Calu3 (cell line): ENCODE data around the gene CRACR2B. TPM values are rescaled to one million over a fixed set of nuclear protein-coding genes. Genes with fewer than 3 reads are reported as not detected.

Experiments
- BruUV-seq: library from RNA; stranded (reverse); fragments of 400-500 nt; replicated peaks from 2 replicates; lab custom pipeline; 2021; lab: Mats Ljungman, UMichigan
- CTCF ChIA-PET: fragments of 300-600 bp; sonication (Branson Sonifier 250); formaldehyde crosslinking; loops from one replicate; lab custom pipeline; 2022; ENCODE audit warnings: antibody characterized with exemption; lab: Charles Lee
- DNase-seq: peaks from one replicate; pipeline ENCODE4 v3.0.0; 2022
- H3K27ac Mint-ChIP-seq: one replicate; pipeline ENCODE4 v1.8.0; 2022; ENCODE audit warnings: mixed read lengths; ENCODE audit not compliant: unreplicated experiment
- H3K27me3 Mint-ChIP-seq: one replicate; pipeline ENCODE4 v1.8.0; 2022; ENCODE audit warnings: mixed read lengths; ENCODE audit not compliant: unreplicated experiment
- H3K36me3 Mint-ChIP-seq: one replicate; pipeline ENCODE4 v1.8.0; 2022; ENCODE audit warnings: mild to moderate bottlenecking, moderate library complexity, mixed read lengths; ENCODE audit not compliant: insufficient read depth, unreplicated experiment
- H3K4me1 Mint-ChIP-seq: one replicate; pipeline ENCODE4 v1.8.0; 2022; ENCODE audit warnings: mild to moderate bottlenecking, low read depth, mixed read lengths; ENCODE audit not compliant: unreplicated experiment
- H3K4me3 Mint-ChIP-seq: one replicate; pipeline ENCODE4 v1.8.0; 2022; ENCODE audit warnings: mild to moderate bottlenecking, low read depth, moderate library complexity, mixed read lengths; ENCODE audit not compliant: unreplicated experiment
- H3K9me3 Mint-ChIP-seq: one replicate; pipeline ENCODE4 v1.8.0; 2022; ENCODE audit warnings: low read depth, mixed read lengths; ENCODE audit not compliant: unreplicated experiment
- intact Hi-C: fragments of 100-400 bp; cut with micrococcal nuclease; formaldehyde crosslinking; loops from one replicate; pipeline ENCODE4 v1.10.0; 2022; ENCODE audit not compliant: unreplicated experiment
- total RNA-seq: library from RNA; stranded (reverse); gene quantifications from 2 replicates; pipeline ENCODE4 v1.2.3, GENCODE V29; 2022
- TF ChIP-seq, protein P1 (sequence below): fragments of 200-600 bp; IDR thresholded peaks from one replicate; pipeline ENCODE4 v1.8.0; 2022; ENCODE audit warnings: antibody characterized with exemption; ENCODE audit not compliant: unreplicated experiment

The CRACR2B gene
- total RNA-seq, 1 experiment from 2014 or later: 33.4 TPM

GRCh38 chr11:790721-791564 is 36.8 kb upstream of the CRACR2B start:
- CTCF ChIA-PET: interaction anchor here (1.0 to 1.4 kb wide), 2 partner anchors 14 to 15 kb away, joined by 3 to 5 read pairs; no protein-coding TSS in a partner anchor
- Mint-ChIP-seq H3K27ac (peak overlapping the region; percentile 54), H3K4me1 (no peaks in the 10 kb centered on the region), H3K36me3 (peaks cover 57% of the 10 kb centered on the region), H3K4me3 (no peak overlapping the region), H3K27me3 (no peaks in the 10 kb centered on the region), H3K9me3 (no peaks in the 10 kb centered on the region)
- BruUV-seq: TSS peak; percentile 36
- intact Hi-C loops: no loop called here
- TF ChIP-seq, protein P1, sequence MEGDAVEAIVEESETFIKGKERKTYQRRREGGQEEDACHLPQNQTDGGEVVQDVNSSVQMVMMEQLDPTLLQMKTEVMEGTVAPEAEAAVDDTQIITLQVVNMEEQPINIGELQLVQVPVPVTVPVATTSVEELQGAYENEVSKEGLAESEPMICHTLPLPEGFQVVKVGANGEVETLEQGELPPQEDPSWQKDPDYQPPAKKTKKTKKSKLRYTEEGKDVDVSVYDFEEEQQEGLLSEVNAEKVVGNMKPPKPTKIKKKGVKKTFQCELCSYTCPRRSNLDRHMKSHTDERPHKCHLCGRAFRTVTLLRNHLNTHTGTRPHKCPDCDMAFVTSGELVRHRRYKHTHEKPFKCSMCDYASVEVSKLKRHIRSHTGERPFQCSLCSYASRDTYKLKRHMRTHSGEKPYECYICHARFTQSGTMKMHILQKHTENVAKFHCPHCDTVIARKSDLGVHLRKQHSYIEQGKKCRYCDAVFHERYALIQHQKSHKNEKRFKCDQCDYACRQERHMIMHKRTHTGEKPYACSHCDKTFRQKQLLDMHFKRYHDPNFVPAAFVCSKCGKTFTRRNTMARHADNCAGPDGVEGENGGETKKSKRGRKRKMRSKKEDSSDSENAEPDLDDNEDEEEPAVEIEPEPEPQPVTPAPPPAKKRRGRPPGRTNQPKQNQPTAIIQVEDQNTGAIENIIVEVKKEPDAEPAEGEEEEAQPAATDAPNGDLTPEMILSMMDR: no peak
- no peak for DNase-seq

DNA sequence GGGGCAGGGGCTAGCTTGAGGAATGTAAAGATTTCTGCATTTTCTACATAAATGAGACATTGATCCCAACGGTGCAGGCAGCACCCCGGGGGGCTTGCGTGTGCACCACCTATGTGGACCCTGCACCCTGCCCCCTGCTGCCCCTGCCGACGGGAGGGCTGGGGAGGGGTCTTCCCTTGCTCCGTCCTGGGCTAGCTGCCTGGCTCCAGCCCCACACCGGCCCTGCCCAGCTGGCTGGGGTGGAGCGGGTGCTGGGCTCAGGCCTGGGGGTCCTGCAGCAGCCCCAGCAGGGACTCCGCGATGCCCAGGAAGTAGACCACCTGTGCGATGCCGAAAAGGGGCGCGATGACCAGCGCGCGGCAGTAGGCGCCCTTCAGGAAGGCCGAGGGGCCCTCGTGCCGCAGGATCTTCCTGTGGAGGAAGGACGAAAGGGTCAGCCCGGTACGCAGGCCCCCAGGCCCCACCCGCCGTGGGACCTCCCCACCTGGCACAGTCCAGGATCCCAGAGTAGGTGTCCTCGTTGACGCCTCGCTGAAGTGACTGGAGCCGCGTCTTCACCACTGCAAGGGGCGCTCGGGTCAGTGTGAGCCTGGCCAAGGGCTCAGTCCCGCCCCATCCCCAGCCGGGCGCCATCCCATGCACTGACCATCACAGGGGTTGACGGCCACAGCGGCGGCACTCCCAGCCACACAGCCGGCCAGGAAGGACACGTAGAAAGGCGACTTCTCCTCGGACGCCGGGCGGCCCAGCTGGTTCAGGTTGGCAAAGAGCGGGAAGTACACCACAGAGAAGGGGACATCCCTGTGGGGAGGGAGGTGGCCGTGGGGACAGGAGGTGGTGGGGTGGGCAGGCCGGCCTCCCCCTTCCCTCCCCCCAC is 35.8 kb upstream of the CRACR2B start:
- TF ChIP-seq, protein P1: no peak
- intact Hi-C loops: no loop called here
- BruUV-seq: no TSS peak
- Mint-ChIP-seq H3K27me3 (no peaks in the 10 kb centered on the region), H3K4me1 (no peaks in the 10 kb centered on the region), H3K36me3 (peaks cover 61% of the 10 kb centered on the region), H3K9me3 (no peaks in the 10 kb centered on the region), H3K27ac (no peak overlapping the region), H3K4me3 (no peak overlapping the region)
- CTCF ChIA-PET: no interaction called here
- DNase-seq: no peak

DNA sequence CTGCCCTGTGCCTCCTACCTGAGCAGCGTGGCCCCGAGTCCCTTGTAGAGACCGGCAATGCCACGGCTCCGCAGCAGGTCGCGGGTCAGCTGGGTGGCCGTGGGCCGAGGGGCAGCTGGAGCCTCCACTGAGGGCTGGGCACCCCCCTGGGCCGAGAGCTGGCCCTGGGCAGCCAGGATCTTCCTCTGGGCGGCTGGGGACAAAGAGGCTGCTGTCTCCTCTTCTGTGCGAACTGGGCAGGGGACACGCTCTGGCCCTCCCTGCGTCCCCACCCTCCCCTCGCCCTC is 35.2 kb upstream of the CRACR2B start:
- Mint-ChIP-seq H3K27ac (no peak overlapping the region), H3K9me3 (no peaks in the 10 kb centered on the region), H3K4me3 (no peak overlapping the region), H3K27me3 (no peaks in the 10 kb centered on the region), H3K4me1 (no peaks in the 10 kb centered on the region), H3K36me3 (peaks cover 64% of the 10 kb centered on the region)
- TF ChIP-seq, protein P1: no peak
- DNase-seq: no peak
- CTCF ChIA-PET: no interaction called here
- no TSS peak for BruUV-seq
- intact Hi-C loops: no loop called here

GRCh38 chr11:792873-793272 is 34.8 kb upstream of the CRACR2B start:
- H3K9me3 Mint-ChIP-seq: no peaks in the 10 kb centered on the region
- H3K4me1 Mint-ChIP-seq: no peaks in the 10 kb centered on the region
- intact Hi-C loops: no loop called here
- no peak overlapping the region for H3K27ac Mint-ChIP-seq
- CTCF ChIA-PET: no interaction called here
- H3K27me3 Mint-ChIP-seq: no peaks in the 10 kb centered on the region
- no peak overlapping the region for H3K4me3 Mint-ChIP-seq
- DNase-seq: no peak
- no TSS peak for BruUV-seq
- peaks cover 68% of the 10 kb centered on the region for H3K36me3 Mint-ChIP-seq
- TF ChIP-seq, protein P1: no peak
